ENCODE data around the gene MARVELD1.

MARVELD1 gene

DNA sequence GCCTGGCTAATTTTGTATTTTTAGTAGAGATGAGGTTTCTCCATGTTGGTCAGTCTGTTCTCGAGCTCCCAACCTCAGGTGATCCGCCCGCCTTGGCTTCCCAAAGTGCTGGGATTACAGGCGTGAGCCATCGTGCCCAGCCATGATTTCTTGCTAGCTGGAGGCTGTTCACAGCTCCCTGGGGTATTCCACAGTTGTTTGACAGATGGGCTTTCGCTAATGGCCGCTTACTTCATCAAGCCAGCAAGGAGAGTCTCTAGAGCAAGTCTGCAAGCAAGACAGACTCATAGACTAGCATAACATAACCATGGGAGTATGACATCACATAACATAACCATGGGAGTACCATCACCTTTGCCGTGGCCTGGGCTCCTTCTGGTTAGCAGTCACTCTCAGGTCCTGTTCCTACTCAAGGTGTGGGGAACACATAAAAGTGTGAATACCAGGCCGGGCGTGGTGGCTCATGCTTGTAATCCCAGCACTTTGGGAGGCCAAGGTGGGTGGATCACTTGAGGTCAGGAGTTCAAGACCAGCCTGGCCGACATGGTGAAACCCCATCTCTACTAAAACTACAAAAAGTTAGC lies 15.4 kb upstream of the MARVELD1 start:
- DNase-seq, result peak; percentile 68

DNA sequence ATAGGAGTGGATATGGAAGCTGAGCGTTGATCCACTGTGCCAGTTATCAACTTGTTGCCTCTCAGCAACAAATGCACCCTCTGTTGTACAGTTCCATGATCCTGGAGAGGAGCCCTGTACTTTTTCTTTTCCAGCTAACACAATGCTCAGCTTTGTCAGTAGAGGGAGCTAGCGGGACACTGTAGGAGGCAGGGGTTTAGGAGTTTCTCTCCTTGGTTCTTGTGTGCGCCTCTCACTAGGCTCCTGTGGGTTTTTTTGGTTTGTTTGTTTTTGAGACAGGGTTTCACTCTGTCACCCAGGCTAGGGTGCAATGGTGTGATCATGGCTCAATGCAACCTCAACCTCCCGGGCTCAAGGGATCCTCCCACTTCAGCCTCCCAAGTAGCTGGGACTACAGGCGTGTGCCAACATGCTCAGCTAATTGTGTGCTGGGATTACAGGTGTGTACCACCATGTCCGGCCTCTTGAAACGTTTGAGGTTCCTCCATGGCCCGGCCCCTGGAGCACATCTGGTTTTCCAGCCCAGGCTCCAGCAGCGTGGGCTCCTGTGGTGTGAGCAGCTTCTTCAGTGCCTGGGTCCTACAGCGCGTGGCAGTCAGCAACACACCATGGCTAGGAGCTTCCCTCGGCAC lies 12.0 kb upstream of the MARVELD1 start:
- no peak for DNase-seq

DNA sequence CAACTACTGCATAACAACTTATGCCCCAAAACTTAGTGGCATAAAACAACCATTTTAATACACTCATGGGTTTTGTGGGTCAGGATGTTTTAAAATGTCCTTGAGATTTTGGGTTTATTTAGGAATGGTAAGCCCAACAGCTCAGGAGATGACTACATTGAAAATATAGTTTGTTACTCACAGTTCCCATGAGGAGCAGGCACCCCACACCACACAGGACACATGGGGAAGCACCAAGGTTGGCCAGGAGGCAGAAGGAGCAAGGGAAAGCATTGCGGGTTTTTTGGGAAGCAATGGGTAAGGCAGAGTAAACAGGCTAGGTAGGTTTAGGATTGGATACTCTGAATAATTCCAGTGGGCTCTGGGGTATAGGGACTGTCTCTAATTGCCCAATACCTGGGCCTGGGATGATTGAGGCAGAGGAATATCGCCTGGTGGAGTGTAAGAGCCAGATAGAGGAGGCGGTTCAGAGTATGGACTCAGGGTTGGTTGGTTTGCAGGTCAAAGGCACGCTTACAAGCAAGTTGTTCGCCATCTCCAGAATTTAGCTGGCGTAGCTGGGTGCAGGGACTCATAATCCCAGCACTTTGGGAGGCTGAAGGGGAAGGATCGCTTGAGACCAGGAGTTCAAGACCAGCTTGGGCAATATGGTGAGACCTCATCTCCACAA lies 10.0 kb upstream of the MARVELD1 start:
- no peak for DNase-seq

DNA sequence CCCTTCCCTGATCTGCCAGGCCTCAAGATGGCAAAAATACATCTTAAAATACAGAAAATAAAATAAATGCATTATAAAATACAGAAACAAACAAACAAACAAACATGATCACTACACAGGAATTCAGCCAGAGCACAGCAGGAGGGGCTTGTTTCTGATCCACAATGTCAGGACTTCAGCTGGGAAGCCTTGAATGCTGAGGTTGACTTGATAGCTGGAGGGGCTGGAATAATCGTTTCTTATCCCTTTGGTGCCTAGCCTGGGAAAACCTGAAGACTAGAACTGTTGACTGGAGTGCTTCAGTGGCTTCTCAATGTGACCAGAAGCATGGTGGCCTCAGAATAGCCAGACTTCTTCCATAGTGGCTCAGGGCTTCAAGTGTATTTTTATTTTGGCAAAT lies 9.2 kb upstream of the MARVELD1 start:
- DNase-seq, result no peak

DNA sequence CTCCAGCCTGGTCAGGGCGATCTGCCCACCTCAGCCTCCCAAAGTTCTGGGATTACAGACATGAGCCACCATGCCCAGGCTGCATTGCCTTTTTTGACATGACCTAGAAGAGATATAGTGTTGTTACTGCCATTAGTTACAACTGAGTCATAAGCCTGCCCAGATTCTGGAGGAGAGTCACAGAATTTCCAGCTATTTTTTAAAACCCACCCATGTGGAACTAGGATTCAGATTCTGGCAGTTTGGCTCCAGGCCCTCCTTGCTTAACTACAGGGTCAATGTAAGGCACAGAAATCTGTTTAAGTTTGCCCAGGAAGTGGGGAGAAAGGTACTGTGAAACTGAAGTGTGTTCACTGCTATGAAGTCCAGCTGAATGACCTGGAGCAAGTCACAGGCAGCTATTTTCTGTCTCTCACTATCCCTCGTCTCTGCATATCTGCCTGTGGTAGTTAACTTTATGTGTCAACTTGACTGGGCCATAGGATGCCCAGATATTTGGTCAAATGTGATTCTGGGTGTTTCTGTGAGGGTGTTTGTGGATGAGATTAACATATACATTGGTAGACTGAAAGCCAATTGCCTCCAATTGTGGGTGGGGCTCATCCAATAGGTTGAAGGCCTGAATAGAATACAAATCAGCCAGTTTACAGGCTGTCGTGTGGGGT lies 8.4 kb upstream of the MARVELD1 start:
- DNase-seq, result no peak

DNA sequence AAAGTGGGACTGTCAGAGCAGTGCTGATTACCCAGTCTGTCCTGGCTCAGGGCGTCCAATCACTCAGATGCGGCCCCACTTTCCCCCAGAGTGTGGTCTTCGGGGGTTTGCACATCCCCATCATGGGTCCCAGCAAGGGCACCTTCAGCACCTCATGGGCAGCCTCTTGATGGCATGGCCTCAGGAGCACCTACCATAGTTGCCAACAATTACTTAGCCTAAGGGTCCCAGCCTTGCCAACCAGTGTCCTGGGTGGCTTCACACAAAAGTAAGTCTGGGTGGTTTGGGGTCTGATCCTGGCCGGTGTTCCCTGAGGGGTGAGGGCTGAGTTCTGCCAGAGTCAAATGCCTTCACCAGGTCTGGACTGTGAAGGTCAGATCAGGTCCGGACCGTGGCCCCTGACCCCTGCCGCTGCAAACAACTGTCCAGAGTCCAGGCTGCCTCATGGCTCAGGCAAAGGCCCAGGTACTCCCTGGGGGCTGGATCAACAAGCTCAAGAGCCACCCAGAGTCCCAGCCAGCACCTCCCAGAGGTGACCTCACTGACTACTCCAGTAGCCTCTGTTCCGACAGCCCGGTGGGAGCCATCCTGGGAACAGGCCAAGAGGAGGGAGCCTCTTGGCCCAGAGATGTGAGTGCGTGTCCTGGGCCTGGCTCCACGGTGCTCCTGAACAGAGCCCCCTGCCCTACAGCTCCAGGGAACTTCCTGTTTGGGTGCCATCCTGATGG lies 6.2 kb upstream of the MARVELD1 start:
- no peak for DNase-seq

DNA sequence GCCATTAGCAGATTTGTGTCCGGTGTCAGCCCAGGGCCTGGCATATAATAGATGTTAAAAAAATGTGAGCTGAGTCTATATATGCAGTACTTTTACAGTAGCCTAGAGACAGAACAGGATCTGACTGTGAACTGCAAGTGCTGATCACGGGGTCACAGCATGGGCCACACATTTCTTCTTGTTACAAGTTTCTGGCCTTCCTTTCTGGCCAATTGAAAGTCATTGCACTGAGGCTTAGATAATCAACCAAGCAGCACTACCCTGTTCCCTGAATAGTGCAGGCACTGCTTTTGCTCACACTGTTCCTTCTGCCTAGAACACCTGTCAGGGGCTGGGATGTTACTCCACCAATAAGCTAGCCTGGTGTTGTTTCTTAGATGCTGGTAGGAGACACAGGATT lies 5.4 kb upstream of the MARVELD1 start:
- DNase-seq, result no peak

DNA sequence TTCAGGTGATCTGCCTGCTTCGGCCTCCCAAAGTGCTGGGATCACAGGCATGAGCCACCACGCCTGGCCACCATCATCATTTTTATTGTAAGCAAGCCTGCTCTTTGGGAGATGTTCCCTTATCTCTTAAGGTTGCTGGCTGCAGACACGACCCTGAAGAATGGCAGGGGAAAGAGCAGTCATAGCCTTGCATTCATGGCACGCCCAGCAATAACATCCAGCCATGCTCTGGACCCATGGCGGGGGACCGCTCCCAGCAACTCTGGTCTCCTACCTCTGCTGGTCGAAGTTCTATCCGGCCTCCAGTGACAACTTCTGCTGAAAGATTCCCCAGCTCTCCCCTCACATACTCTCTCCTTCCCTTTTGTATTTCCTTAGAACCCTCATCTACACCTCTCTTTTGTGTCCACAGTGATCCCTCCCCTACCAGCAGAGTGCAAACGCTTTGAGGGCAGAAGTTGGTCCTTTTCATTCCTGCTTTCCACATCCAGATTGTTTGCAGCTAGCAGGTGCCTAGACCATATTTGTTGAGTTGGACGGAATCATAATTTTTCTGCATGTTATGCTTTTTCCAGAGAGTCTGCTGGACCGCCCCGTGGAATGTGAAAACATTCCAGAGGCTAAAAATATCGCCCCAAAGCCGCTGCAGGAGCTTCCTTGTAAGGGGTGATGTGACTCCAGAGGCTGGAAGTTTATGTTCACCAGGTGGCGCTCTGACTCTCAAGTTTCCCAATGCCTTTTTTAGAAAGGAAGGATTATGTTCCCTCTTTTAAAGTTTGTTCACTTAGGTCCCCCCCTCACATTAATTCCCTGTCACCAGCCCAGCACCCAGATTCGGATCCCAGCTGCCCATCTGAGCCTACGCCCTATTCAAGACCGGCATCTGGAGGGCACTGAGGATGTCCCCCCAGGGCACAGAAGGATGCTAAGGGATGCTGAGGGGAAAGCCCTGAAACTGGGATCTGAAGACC lies 4.3 kb upstream of the MARVELD1 start:
- DNase-seq, result no peak

DNA sequence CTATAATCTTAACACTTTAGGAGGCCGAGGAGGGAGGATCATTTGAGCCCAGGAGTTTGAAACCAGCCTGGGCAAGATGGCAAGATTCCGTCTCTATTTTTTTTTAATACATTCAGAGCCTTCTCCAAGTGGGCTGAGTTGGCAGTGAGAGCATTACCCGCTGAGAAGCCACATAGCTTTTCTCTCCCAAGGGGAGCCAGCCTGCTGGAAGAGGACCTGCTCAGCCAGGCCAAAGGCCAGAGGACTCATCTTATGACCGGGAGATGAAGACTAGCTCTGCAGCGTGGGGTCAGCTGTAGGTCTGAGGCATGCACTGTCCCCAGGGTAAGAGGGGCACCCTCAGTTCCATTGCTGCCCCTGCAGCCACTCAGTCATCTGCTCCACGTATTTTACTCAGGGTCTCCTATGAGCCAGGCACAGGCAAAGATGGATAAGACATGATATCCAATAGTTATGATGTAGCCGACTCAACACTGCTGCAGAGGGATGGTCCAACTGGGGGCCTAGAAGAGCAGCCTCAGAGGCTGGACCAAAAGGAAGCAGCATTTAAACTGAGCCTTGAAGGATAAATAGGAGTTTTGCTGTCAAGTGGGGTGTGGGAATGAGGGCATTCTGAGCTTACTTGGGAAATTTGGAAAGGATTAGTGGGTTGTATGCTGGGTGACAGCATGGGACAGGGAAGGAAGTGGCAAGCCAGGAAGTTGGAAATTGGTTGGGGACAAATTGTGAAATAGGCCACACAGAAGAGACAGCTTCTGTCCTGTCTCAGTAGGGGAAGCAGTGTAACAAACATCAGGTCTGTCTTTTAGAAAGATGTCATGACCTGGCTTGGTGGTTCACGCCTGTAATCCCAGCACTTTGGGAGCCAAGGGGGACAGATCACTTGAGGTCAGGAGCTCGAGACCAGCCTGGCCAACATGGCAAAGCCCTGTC lies 1.6 kb upstream of the MARVELD1 start:
- no peak for DNase-seq

DNA sequence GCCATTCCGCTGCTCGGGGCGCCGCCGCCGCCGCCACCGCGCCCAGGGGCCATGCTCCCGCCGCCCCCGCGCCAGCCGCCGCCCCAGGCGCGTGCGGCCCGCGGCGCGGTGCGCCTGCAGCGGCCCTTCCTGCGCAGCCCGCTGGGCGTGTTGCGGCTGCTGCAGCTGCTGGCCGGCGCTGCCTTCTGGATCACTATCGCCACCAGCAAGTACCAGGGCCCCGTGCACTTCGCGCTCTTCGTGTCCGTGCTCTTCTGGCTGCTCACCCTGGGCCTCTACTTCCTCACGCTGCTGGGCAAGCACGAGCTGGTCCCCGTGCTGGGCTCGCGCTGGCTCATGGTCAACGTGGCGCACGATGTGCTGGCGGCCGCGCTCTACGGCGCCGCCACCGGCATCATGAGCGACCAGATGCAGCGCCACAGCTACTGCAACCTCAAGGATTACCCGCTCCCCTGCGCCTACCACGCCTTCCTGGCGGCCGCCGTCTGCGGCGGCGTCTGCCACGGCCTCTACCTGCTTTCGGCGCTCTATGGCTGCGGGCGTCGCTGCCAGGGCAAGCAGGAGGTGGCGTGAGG lies 383 bp downstream of the MARVELD1 start:
- no peak for DNase-seq

DNA sequence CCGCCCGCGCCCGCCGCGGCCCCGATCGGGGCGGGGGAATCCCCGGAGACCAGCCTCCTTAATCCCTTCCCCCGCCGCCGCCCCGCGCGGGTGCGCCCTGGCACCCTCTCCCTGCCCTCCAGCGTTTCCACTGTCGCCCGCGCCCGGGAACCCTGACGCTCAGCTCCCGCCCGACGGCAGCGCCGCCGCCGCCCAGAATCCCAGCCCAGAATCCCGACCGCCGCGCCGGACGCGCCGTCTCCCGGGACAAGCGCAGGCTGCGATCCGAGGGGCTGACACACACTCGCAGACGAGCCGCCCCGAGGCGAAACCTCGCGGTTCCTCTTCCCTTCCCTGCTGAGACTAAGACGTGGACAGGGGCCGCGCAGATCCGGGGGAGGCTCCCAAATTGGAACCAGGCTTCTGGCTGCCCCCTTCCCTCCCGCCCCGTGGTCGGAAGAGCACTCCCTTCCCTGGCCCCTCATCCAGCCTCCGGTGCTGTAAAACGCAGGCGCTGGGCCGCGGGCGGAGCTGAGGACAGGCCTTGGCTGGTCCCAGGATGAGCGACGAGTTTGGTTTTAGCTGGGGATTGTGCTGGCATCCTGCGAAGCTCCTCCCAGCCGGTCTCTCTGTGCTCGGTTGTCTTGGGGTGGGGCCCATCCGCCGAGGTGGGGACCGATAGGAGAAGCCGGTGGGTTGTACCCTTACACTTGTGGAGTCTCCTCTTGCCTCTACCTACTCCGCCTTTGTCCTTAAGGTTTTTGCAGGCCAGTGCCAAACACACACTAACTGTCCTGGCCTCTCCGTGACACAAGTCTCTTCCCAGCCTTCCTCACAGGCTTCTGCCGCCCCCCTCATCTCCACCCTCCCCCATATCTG lies 1.1 kb downstream of the MARVELD1 start:
- DNase-seq, result no peak

DNA sequence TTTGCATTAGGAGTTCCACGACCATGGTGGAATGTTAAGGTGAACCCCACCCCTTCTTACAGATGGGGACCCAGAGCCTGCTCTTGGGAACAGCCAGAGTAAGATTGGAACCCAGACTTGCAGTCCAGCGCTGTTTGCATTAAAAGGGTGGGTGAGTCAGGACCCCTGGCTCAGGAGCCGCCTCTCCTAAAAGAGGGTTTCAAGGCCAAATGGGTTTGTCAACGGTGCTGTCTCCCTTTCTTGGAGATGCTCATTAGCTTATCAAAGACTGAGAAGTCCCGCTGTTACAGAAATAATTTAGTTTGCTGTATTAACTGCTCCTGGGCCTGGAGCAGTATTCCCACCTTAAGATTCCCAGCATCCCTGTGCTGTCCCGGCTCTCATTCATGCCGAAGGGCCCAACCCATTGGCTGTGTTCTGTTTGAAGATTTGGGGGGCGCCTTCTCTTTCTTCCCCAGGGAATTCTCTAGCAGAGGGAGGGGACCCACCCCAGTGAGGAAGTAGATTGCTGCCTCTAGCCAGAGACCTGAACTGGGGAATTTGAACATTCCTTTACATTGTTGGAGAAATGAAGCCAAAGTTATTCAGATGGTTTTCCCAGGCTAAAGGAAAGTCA lies 1.8 kb downstream of the MARVELD1 start:
- no peak for DNase-seq

DNA sequence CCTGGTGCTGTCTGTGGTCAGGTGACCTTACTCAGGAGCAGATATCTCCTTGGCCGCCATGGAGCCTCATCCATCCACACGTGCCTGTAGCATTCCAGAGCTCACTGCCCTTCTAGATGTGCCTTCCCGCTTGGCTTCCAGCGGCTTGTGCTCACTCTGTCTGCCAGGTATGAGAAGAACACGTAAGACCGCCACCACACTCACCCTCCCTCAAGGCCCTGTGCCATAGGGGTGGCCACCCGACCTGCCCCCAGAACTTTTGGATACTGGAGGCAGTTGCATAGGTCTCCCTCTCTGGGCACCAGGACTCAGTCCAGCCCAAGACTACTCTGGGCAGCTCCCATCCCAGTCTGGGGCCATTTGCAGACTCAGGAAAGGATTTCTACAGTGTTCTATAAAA lies 4.1 kb downstream of the MARVELD1 start:
- no peak for DNase-seq

DNA sequence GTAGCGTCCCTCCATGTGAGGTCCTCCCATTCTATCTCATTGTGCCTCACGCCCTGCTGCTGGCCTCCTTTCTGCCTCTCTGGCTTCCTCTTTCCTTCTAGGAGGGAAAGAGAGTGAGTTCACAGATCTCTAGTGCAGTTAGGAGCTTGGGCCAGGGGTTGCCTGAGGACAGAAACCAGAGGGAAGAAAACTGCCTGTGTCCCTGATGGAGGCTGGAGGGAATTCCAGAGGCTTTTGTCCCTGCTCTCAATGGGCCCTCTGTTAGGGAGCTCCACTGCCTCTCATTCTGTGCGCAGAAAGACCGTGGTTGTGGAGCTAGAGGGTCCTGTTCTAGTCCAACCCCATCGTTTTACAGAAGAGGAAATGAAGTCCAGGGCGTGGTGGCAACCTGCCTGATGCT lies 4.6 kb downstream of the MARVELD1 start:
- no peak for DNase-seq

DNA sequence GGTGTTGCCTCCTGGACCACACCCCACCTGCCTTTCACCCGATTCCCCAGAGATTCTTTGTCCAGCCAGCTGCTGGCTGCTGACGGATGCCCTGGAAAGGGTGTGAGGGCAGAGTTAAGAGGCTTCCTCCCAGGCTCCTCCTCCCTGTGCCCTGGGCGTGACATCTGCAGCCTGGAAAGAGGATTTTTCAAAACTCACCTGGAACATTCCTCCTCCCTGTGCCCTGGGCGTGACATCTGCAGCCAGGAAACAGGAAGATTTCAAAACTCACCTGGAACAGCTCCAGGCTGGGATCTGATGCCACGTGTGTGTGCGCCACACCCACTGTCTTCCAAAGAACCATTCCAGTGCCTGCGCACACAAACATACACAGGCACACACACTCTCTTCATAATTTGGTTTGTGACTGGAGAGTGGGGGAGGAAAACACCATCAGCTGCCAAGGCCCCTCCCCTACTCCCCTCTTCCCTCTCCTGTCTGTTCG lies 5.2 kb downstream of the MARVELD1 start:
- DNase-seq, result peak; percentile 40

DNA sequence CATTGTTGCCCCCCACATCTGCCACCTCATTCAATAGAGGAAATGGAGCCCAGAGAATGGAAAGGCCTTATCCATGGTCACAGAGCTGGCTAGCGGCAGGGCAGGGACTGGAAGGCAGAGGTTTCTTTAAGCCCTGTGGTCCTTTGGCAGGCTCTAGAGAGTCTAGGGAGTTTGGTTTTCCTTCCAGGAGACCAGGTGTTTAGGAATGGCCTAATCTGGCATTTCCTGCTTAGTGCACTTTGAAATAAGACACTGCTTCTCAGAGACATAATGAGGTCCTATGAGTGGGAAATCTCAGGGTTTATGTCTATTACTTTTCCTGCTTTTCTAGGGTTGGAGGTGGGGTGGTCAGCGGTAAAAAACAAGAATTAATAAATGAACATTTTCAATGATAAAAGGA lies 6.1 kb downstream of the MARVELD1 start:
- no peak for DNase-seq

DNA sequence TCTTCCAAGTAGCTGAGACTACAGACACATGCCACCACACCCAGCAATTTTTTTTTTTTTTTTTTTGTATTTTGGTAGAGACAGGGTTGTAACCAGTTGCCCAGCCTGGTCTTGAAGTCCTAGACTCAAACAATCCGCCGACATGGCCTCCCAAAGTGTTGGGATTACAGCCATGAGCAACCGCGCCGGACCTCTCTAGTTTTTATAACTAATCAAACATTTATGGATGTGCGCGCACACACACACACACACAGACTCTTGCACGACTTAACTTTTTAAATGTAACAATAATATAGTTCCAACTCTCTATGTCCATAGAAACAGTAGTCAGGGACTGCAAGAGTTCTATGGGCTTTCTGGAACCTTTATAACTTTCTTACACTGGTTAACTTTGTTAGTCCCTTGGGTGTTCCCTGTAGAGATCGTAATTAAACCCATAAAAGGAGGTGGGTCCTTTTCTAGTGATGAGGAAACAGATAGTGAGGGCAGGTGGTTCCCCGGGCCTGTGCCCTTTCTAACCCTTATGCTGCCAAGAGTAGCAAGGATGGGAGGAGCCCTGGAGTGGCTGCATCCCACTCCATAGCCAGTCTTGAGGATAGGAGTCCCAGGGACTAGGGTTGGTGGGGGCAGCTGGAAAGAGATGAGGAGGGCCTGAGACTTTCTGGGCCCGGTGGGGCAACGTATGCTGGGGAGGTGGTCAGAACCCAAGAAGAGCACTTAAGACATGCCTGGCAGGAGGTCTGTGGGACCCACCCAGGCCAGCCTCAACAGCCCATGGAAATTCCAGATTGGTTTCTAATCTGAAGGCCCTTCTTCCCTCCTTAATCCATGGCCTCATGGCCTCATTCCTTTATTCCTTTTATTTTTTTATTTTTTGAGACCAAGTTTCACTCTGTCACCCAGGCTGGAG lies 8.6 kb downstream of the MARVELD1 start:
- DNase-seq, result no peak

DNA sequence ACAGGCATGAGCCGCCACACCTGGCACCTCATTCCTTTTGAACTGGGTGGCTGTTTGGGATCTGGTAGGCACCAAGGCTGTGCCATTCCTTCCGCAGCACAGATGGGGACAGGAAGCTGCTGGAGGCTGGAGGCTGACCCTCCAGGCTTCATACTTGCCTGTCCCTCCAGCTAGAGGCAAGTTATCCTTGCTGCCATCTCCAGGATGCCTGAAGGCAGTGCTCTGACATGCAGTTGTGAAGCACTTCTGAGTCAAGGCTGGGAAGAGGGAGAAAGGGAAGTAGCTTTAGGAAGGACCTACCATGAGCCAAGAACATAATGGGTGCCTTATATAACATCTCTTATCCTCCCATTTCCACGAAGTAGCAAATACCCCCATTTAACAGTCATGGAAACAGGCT lies 9.5 kb downstream of the MARVELD1 start:
- DNase-seq, result no peak
